Fibroblast of lung (primary cell): ENCODE results near the gene APH1B. TPM values are rescaled to one million over a fixed set of nuclear protein-coding genes. Genes with fewer than 3 reads are reported as not detected.
A peak's percentile ranks its signal among the peaks of the same experiment; 100 is the strongest.

ENCODE experiments used
- DNase-seq, 2 donors: peaks; one replicate each; pipeline versions ENCODE4 v3.0.0 to v3.0.0-alpha.2; 2010; ENCODE audit warnings: low read depth in 2 of 2
- H2AFZ ChIP-seq: 2 replicates; pipeline ENCODE4 v1.5.1; 2012; ENCODE audit warnings: low read length, control low read depth, inconsistent platforms
- H3K27ac ChIP-seq: 2 replicates; pipeline ENCODE4 v1.5.1; 2011; ENCODE audit warnings: low read length, control low read depth; ENCODE audit not compliant: insufficient read depth
- H3K27me3 ChIP-seq: 2 replicates; pipeline ENCODE4 v1.5.1; 2011; ENCODE audit warnings: mild to moderate bottlenecking, low read length; ENCODE audit not compliant: control insufficient read depth, insufficient read depth
- H3K36me3 ChIP-seq: 2 replicates; pipeline ENCODE4 v1.5.1; 2011; ENCODE audit warnings: low read length; ENCODE audit not compliant: control insufficient read depth, insufficient read depth
- H3K4me1 ChIP-seq: 2 replicates; pipeline ENCODE4 v1.5.1; 2011; ENCODE audit warnings: low read length; ENCODE audit not compliant: control insufficient read depth, insufficient read depth; ENCODE audit errors: extremely low read depth
- H3K4me2 ChIP-seq: 2 replicates; pipeline ENCODE4 v1.5.1; 2011; ENCODE audit warnings: low read length, control low read depth; ENCODE audit not compliant: insufficient read depth; ENCODE audit errors: extremely low read depth
- H3K4me3 ChIP-seq, 4 experiments: fragments of 200-600 bp in 1 of 4; sonication (generic) in 1 of 4; replicated peaks in 1 of 4; 2 replicates each; pipeline ENCODE4 v1.5.1; 2011 to 2016; ENCODE audit warnings: low read length in 4 of 4, low read depth in 3 of 4, mild to moderate bottlenecking in 3 of 4, control low read depth in 2 of 4, inconsistent platforms in 1 of 4, mixed read lengths in 1 of 4; ENCODE audit not compliant: insufficient read depth in 1 of 4; ENCODE audit errors: control extremely low read depth in 1 of 4
- H3K79me2 ChIP-seq: 2 replicates; pipeline ENCODE4 v1.5.1; 2012; ENCODE audit warnings: mild to moderate bottlenecking, low read length, inconsistent platforms; ENCODE audit not compliant: control insufficient read depth, insufficient read depth
- H3K9ac ChIP-seq: 2 replicates; pipeline ENCODE4 v1.5.1; 2011; ENCODE audit warnings: mild to moderate bottlenecking, low read length, control low read depth; ENCODE audit not compliant: insufficient read depth
- H3K9me3 ChIP-seq: 2 replicates; pipeline ENCODE4 v1.5.1; 2012; ENCODE audit warnings: low read depth, low read length; ENCODE audit not compliant: control insufficient read depth, insufficient read depth
- H4K20me1 ChIP-seq: 2 replicates; pipeline ENCODE4 v1.5.1; 2011; ENCODE audit warnings: low read length; ENCODE audit not compliant: control insufficient read depth, insufficient read depth; ENCODE audit errors: extremely low read depth
- EZH2 ChIP-seq: IDR thresholded peaks from 2 replicates; pipeline ENCODE4 v1.5.1; 2012; ENCODE audit warnings: low read length, control low read depth, mild to moderate bottlenecking; ENCODE audit errors: missing control alignments
- polyA minus RNA-seq: library from RNA; depleted of rRNA, polyadenylated mRNA; stranded (reverse); fragments of >200 nt; gene quantifications from 2 replicates; pipeline ENCODE4 v1.2.3, GENCODE V29; 2011; ENCODE audit warnings: low replicate concordance
- polyA plus RNA-seq, 2 donors: library from polyadenylated mRNA; depleted of rRNA in 1 of 2; stranded (reverse) in 1 of 2; unstranded in 1 of 2; fragments of >200 nt; gene quantifications; 2 replicates each; pipeline ENCODE4 v1.2.1, GENCODE V29; 2011 to 2012; ENCODE audit warnings: missing spikeins in 1 of 2
- total RNA-seq: library from RNA; depleted of rRNA; stranded (reverse); fragments of >200 nt; gene quantifications from 2 replicates; pipeline ENCODE4 v1.2.1, GENCODE V29; 2014
- TF ChIP-seq, protein P1 (sequence below), 2 donors: IDR thresholded peaks in 1 of 2; conservative IDR thresholded peaks in 1 of 2; 1 replicate in 1 of 2; 2 replicates in 1 of 2; pipeline ENCODE4 v1.5.1; 2011 to 2012; ENCODE audit warnings: low read length in 2 of 2, control low read depth in 1 of 2, inconsistent platforms in 1 of 2, low read depth in 1 of 2, mild to moderate bottlenecking in 1 of 2

The APH1B gene
- total RNA-seq (15.4 and 32.2 TPM in 2 replicates), polyA plus RNA-seq (21.9 and 23.5 TPM in 2 replicates), polyA minus RNA-seq (12.1 and 23.2 TPM in 2 replicates)
- polyA plus RNA-seq (2012): 16.5 and 16.6 TPM in 2 replicates

DNA sequence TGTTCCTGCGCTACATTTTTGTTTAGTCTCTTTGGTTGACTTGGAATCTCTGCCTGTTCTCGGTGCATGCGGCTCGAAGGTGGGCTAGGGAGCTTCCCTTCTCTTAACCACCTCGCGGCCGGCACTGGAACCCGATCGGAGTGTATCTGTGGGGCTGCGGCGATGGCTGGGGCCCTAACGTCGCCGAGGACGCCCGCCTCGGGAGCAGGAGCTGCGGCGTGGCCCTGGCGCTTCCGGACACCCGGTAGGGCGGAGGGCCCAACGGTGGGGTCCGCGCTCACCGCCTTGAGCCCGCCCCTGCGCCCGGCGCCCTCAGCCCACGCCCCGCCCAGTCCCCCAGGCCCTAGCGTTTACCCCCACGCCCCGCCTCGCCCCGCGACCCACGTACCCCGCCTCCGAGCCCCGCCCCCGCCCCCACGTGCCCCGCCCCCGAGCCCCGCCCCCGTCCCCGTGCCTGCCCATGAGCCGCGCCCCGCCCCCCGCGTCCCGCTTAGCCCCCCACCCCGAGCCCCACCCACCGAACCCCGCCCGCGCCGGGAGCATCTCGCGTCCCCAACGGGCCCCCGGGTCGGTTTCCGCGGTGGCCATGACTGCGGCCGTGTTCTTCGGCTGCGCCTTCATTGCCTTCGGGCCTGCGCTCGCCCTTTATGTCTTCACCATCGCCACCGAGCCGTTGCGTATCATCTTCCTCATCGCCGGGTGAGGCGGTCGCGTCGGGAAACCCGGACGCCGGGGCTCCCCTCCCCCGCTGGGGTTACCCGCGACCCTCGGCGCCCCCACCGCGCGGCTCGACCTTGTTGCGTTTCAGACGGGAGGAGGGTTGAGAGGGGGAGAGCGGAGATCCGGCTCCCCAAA, at the start of gene APH1B:
TSS of gene APH1B (plus strand) at position 568 of the 855 bp plus-strand sequence. CDS start at position 587, 19 bp downstream.
- Histone ChIP-seq H2AFZ (peak within 1 kb of the TSS; percentile 51), H3K9me3 (no peaks in the 10 kb centered on the region), H3K9ac (peak within 1 kb of the TSS; percentile 84), H3K27ac (peak within 1 kb of the TSS; percentile 73), H3K4me1 (peaks cover 3% of the 10 kb centered on the region), H3K36me3 (no peaks in the 10 kb centered on the region), H4K20me1 (no peaks in the 10 kb centered on the region), H3K79me2 (peaks cover 3% of the 10 kb centered on the region), H3K4me3 (peak within 1 kb of the TSS; percentile 88 to 99 (median 91)), H3K27me3 (no peaks in the 10 kb centered on the region), H3K4me2 (peak within 1 kb of the TSS; percentile 98)
- DNase-seq: peak; percentile 66 to 72
- TF ChIP-seq EZH2: no peak
- TF ChIP-seq, protein P1, sequence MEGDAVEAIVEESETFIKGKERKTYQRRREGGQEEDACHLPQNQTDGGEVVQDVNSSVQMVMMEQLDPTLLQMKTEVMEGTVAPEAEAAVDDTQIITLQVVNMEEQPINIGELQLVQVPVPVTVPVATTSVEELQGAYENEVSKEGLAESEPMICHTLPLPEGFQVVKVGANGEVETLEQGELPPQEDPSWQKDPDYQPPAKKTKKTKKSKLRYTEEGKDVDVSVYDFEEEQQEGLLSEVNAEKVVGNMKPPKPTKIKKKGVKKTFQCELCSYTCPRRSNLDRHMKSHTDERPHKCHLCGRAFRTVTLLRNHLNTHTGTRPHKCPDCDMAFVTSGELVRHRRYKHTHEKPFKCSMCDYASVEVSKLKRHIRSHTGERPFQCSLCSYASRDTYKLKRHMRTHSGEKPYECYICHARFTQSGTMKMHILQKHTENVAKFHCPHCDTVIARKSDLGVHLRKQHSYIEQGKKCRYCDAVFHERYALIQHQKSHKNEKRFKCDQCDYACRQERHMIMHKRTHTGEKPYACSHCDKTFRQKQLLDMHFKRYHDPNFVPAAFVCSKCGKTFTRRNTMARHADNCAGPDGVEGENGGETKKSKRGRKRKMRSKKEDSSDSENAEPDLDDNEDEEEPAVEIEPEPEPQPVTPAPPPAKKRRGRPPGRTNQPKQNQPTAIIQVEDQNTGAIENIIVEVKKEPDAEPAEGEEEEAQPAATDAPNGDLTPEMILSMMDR (conservative IDR thresholded peaks at IDR 0.05 in 1 of 2, IDR thresholded peaks at IDR 0.05 in 1 of 2; ENCODE audit: low read depth in 1 of 2, low read length in 2 of 2): peak in 1 of 2 donors; percentile 10

- Histone ChIP-seq H3K9ac (no peak overlapping the region), H3K27ac (no peak overlapping the region), H3K4me3 (no peak overlapping the region), H4K20me1 (no peaks in the 10 kb centered on the region), H3K79me2 (peaks cover 10% of the 10 kb centered on the region), H3K9me3 (no peaks in the 10 kb centered on the region), H3K4me2 (no peak overlapping the region), H3K36me3 (no peaks in the 10 kb centered on the region), H3K4me1 (peaks cover 9% of the 10 kb centered on the region), H3K27me3 (no peaks in the 10 kb centered on the region), H2AFZ (no peak overlapping the region)
- no peak for TF ChIP-seq EZH2
- TF ChIP-seq, protein P1 (conservative IDR thresholded peaks at IDR 0.05 in 1 of 2, IDR thresholded peaks at IDR 0.05 in 1 of 2; ENCODE audit: low read depth in 1 of 2, low read length in 2 of 2): no peak
- no peak for DNase-seq
These were observed 49.7 kb upstream of the APH1B start for GRCh38 chr15:63227689-63228088.

- Histone ChIP-seq H3K27me3 (no peaks in the 10 kb centered on the region), H3K9me3 (no peaks in the 10 kb centered on the region), H3K4me1 (peaks cover 31% of the 10 kb centered on the region), H3K79me2 (peaks cover 17% of the 10 kb centered on the region), H3K4me3 (no peak overlapping the region), H4K20me1 (no peaks in the 10 kb centered on the region), H2AFZ (no peak overlapping the region), H3K27ac (no peak overlapping the region), H3K9ac (no peak overlapping the region), H3K4me2 (peak overlapping the region; percentile 44), H3K36me3 (no peaks in the 10 kb centered on the region)
- no peak for DNase-seq
- TF ChIP-seq EZH2: no peak
- TF ChIP-seq, protein P1 (conservative IDR thresholded peaks at IDR 0.05 in 1 of 2, IDR thresholded peaks at IDR 0.05 in 1 of 2; ENCODE audit: low read depth in 1 of 2, low read length in 2 of 2): no peak
These were observed 46.2 kb upstream of the APH1B start for GRCh38 chr15:63231206-63231605.
